NCI-H2081 treated with DMSO at 0.1 percent for 48 hours (cell line): Measurements from ENCODE around the gene NTHL1.

ENCODE experiments used
- DNase-seq: peaks from one replicate; lab custom pipeline; 2025; lab: John Stamatoyannopoulos, UW

The NTHL1 gene

DNA sequence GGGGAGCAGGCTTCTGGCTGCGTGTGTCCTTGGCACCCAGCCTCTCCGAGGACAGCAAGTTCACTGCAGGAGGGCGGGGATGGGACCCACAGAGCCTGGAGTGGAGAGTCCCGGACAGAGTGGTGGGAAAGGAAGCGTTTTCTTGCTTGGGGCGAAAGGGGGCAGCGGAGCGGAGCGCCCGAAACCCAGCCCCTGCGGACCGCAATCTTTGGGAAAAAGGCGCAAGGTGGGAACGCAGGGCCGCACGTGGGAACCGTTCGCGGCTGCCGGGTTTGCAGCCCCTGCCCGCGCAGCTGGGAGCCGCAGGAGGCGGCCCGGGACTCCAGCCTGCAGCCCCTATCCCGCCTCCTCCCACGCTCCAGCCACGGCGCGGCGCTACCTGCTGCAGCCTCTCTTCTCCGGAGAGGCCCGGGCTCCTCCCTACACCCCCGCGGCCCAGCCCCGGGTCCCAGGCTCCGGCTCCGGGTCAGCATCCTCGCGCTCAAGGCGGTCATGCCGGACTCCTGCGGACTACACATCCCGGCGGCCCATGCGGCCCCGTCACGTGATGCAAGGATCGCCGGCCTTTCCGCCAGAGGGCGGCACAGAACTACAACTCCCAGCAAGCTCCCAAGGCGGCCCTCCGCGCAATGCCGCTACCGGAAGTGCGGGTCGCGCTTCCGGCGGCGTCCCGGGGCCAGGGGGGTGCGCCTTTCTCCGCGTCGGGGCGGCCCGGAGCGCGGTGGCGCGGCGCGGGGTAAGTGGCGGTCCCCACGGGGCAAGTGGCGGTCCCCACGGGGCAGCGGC, at the start of gene NTHL1, which contains the start of gene TSC2:
Gene NTHL1, minus strand, starts transcription at position 505 of the 786 bp plus-strand sequence. Its CDS starts 11 bp downstream, at position 494.
Gene TSC2, plus strand, starts transcription at position 656 of the 786 bp plus-strand sequence. CDS start 631 bp downstream, outside the sequence.
- peak; percentile 78 for DNase-seq

DNA sequence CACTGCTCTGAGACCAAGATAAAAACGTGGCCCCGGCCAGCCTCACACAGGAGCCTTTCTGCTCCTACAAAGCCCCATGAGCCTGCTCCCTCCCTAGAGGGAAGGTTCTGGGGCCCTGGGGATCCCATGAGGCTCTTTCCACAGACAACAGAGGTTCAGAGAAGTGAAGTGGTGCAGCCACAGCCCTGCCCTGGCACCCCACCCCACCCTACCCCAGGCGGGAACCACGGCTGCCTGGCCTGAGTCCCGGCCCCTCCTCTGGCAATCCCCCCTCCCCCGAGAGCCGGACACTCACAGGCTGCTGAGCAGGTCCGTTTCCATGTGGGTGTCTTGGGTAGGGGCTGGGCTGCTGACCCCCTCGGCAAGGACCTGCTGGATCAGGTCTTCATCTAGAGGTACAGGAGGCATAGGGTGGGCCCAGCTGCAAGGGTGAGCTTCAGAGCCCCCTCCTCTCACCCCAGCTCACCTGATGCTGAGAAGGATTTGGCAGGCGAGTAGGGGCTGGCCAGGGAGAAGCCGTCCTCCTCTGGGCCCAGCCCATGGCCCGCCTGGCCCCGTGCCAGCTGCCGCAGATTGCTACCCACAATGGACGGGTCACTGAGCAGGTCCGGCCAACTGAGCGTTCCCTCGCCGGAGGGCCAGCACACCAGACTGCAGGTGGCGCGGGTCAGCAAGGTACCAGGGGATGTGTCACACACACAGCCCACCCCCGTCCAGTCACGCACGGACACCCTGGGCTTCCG, 49.4 kb upstream of the NTHL1 start:
- DNase-seq = no peak

DNA sequence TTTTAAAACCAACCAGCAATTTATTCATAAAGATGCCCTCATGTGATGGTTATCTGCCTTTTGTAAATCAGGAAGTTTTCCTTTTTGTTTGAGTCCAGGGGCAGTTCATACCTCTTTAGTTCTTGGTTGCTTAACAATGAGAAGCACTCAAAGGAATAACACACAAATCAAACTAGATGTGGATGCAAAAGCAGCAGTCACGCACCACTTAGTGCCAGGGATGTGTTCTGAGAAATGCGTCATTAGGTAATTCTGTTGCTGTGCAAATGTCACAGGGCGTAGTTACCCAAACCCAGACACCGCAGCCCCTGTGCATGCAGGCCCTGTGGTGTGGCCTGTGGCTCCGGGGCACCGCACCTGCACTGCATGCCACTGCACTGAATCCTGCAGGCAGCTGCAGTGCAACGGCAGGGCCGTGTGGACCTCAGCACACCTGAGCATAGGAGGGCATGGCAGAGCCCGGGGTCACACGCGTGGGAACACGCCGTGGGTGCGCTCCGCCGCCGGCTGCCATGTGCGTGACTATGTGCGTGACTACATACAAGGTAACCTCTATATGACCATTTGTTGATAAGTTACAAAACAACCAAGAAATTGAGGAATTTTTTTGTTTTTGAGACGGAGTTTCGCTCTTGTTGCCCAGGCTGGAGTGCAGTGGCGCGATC, 48.4 kb upstream of the NTHL1 start:
- no peak for DNase-seq

DNA sequence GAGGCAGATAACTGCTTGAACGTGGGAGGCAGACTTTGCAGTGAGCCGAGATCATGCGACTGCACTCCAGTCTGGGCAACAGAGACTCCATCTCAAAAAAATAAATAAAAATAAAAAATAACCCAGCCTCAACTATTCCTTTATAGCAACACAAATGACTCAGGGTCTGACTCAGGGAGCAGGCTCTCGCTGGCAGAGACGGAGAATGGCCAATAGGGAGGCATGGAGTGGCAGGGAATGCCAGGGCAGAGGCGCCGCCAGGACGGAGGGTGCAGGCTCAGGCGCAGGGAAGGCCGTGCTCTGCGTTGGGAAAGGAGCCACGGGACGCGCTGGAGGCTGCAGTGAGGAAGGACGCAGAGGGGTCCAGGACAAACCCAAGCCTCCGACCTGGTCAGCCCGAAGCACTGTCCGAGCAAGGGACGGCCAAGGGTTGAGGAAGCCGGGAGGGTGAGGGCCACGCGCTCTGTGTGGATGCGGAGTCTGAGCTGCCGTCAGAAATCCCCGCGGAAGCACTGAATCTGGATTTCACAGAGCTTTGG, 47.8 kb upstream of the NTHL1 start:
- DNase-seq = no peak

DNA sequence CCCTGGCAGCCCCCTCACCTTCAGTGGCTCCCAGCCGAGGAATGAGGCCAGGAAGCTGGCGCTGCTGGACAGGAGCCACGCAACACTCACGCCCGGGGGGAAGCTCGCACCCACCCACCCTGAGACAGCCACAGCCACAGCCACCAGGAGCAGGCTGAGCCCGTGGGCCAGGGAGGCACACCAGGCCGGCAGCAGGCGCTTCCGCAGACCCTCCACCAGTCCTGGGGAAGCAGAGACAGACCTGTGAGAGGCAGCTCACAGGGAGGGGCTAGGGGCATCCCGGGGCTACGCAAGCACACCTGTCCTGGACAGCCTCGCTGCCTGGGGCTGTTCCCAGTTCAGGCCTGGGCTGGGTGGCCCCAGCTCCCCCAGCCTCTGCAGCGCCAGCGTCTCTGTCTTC, 46.2 kb upstream of the NTHL1 start:
- no peak for DNase-seq

DNA sequence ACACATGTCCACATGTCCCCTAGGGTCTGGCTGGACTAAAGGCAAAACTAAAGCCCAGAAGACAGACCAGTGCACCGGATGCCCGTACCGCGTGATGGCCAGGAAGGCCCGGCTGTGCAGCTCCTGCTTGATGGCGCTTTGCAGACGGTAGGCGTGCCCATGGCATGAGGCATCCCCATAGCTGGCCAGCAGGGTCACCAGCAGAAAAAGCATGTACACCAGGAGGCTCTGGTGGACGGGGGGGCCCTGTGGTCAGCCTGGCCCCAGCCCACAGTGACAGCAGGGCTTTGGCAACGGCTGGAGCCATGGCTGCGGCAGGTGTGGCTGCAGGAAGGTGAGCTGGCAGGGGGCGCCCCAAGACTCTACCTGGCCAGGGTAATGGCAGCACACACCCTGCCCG, 45.2 kb upstream of the NTHL1 start:
- no peak for DNase-seq

DNA sequence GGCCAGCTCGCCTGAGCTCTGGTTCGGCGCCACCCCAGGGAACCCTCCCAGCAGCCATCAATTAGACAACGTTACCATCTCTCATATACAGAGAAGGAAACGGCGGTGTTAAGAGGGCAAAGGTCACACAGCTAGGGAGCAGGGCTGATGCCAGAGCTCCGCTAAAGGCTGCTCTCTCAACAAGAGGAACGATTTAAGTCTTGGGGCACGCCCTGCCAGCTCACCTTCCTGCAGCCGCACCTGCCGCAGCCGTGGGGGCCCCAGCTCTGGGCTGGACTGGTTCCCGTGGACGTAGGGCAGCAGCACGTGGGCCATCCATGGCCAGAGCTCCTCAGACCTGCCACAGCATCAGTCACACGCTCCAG, 44.6 kb upstream of the NTHL1 start:
- no peak for DNase-seq

DNA sequence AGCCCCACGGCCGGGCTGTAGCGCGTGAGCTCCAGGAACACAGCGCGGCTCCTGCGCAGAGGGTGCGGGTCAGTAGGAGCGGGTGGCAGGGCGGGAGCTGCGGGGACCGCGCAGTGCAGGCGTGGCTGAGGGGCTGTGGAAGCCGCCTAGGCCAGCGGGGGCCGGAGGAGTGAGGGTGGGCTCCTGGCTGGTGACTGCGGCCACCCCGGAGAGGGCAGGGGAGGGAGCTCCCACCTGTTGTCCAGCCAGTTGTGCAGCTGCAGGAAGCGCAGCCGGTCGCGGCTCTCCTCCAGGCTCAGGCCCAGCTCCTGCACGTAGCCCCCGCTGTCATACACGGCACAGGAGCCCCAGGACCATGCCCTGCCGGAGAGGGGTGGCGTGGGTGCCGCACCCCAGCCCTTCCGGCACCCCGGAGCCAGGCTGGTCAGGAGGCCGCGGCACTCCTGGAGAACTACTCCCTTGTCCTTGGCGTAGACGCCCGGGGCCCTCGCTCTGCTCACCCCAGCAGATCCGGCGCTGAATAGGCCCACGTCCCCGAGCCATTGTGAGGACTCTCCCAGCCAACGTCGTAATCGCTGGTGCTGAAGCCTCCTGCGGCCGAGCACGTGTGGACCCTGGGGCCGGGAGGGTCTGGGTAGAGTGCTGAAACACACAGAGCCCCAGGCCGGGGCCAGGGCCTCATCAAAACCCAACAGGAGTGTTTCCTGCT, 44.1 kb upstream of the NTHL1 start:
- DNase-seq = no peak

DNA sequence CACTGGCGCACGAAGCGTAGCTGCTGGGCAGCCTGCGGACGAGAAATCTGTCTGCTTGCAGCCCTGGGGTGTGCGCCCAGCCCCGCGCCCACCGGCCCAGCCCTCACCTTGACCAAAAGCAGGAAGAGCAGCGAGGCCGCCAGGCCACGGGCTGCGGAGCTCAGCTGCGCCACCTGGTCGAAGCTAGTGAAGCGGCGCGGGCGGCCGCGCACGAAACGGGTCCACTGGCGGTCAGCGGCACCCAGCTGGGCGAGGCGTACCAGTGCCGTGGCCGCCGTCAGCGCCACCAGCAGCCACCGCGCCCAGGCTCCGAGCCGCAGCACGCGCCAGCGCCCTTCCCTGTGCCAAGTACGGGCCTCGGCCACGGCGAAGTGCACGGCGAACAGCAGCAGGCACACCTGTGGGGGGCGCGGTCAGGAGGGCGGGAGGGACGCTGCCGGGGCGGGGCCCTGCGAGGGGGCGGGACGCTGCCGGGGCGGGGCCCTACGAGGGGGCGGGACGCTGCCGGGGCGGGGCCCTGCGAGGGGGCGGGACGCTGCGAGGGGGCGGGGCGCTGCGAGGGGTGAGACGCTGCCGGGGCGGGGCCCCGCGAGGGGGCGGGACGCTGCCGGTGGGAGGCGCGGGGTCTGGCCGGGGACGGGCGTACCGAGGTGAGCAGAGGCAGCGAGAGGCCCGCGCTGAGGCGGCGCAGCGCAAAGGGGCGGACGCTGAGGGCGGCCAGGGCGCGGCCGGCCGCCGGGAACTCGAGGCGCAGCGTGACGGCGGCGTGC, 43.3 kb upstream of the NTHL1 start:
- no peak for DNase-seq

DNA sequence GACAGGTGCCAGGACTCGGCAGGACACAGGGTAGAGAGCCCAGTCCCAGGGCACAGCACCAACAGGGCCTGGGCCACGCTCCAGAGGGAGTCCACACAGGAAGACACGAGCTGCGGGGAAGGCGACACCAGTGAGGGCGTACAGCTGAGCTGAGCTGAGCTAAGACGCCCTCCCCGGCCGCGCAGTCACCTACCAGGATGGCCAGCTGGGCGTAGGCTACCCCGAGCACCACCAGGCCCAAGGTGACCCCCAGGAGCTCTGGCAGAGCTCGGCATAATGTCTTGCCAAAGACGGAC, 42.8 kb upstream of the NTHL1 start:
- DNase-seq = no peak

DNA sequence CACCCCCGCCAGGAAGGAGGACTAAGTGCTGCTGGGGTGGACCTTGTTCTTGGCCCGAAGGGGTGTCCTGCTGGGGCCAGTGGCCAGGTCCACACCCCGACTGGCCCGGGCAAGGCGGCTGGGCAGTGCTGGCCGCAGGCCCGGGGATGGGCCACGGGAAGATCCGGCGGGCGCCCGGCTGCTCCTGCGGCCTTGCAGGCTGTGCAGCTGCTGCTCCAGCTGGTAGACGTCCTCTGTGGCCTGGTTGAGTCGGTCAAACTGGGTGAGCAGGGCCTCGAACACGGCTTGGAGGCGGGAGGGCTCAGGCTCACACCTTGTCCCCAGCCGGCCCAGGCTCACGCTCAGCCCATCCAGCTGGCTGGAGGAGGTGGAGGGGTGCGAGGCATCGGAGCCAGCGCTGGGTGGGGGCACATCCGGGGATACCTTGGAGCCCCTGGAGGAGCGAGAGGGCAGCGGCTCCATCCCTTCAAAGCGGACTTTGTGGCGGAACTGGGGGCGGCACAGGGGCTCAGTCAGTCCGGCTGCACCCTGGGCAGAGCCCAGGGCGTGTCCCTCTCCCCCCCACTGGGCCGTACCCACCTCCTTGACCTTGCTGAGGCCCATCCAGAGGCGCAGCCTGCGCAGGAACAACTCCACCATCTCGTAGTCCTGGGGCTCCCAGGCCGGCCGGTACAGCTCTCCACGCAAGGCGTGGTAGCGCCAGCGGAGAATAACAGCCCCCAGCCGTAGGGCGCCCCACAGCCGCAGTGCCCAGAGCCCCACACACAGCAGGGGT, 42.3 kb upstream of the NTHL1 start:
- DNase-seq = no peak

DNA sequence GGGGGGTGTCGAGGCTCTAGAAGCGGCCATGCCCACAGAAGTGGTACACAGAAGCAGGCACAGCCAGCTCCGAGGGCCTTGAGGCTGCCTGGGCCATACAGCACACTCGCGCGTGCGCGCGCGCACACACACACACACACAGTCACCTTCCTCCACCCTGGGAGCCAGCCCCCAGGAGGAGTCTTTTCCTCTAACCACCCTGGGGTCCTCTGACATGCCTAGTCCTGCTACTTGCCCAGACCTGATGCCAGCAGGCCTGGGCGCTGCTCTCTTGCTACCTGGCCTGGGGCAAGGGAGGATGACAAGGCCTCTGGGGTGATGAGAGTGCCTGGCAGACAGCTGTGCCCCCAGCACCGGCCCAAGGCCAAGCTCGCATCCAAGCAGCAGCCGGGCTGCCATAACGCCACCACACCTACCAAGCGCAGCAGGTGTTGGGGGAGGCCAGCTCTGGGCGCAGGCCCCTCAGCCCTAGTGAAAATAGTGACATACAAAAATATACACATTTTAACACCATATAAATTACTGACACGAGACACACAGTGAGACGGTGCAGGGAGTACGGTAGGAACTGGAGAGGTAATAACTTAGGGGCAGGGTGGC, 41.2 kb upstream of the NTHL1 start:
- DNase-seq = no peak

DNA sequence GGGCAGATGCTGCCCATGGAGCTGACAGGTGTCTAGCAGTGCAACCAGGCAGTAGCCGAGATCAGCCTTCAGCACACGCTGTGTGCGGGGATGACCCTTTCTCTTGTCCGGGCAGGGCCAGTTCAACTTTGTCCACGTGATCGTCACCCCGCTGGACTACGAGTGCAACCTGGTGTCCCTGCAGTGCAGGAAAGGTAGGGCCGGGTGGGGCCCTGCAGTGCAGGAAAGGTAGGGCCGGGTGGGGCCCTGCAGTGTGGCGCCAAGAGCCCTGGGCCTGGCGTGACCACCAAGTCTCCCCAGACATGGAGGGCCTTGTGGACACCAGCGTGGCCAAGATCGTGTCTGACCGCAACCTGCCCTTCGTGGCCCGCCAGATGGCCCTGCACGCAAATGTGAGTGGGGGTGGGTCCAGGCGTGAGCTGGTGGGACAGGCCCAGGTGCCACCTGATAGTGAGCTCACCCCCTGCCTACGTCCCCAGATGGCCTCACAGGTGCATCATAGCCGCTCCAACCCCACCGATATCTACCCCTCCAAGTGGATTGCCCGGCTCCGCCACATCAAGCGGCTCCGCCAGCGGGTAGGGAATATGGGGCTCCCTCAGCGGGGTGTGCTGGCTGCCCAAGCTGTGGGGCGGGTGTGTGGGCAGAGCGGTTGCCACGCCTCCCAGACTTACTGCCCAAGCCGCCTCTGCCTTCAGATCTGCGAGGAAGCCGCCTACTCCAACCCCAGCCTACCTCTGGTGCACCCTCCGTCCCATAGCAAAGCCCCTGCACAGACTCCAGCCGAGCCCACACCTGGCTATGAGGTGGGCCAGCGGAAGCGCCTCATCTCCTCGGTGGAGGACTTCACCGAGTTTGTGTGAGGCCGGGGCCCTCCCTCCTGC, 40.4 kb upstream of the NTHL1 start:
- DNase-seq = no peak

DNA sequence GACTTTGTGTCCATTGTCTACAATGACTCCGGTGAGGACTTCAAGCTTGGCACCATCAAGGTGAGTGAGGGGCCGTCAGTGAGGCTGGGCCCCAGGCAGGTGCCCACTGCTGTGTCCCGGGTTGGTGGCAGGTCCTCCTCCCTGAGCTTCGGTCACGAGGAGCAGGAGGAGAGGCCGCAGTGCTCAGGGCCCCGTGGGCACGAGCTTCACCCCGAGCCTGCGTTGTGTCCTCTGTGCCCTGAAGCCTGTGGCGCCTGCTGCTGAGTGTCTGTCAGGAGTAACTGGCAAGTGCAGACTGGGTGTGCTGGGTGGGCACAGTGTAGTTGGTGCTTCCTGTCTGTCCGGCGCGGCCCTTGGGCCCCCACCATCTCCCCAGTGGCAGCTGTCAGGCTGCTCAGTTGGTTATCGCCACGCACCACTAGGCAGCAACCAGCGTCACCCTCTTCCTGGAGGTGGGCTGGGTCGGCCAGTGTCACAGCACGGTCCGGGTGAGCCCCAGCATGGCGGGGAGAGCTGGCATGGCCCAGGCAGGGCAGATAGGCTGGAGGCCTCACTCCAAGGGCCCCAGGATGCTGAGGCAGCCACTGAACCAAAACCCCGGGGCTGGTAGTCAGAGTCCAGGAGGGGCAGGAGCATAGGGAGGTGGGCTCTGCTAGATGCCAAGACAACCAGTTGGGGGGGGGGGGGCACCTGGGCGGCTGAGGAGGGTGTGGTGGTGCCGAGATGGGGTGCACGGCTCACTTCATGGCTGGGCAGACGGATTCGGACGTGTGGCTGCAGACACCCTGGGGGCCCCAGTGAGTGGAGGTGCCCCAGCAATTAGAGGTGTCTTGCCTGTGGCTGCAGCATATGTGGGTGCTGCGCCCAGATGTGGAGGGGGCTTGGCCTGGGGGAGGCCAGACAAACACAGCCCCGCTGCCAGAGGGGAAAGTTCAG, 39.4 kb upstream of the NTHL1 start:
- DNase-seq = no peak

DNA sequence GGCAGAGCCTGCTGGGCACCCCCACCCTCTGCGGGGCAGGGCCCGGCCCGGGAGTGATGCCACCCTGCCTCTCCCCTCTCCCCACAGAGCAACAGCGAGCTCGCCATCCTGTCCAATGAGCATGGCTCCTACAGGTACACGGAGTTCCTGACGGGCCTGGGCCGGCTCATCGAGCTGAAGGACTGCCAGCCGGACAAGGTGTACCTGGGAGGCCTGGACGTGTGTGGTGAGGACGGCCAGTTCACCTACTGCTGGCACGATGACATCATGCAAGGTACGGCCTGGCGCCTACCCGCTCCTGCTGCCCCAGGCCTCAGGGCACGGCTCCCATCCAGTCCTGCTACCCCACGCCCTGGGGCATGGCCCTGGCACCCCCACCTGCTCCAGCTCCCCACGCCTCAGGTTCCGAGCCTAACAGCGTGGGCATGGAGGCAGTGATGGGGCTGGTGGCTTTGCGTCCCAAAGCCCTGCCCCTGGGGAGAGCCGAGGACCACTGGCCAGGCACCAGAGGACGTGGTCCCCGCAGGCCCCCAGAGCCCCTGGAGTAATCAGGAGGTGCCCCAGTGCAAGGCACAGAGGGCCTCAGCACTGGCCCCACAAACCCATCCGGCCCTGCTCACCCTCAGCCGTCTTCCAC, 38.6 kb upstream of the NTHL1 start:
- no peak for DNase-seq

DNA sequence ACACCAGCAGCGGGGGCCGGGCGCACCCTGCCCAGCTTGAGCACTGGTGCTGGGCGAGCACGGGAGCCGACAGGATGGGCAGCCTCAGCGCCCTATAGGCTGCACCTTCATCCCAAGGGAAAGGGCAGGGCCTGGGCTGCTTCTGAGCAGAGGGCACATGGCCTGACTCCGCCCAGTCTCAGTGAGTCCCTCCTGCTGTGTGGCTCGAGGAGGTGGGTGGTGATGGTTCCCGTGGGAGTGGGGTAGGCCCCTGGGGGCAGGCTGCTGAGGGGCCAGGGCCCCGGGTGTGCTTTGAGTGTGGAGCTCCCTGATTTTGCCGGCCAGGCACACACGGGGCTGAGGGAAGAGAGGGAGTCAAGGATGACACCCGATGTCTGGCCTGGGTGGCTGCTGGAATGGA, 38.0 kb upstream of the NTHL1 start:
- DNase-seq = no peak

DNA sequence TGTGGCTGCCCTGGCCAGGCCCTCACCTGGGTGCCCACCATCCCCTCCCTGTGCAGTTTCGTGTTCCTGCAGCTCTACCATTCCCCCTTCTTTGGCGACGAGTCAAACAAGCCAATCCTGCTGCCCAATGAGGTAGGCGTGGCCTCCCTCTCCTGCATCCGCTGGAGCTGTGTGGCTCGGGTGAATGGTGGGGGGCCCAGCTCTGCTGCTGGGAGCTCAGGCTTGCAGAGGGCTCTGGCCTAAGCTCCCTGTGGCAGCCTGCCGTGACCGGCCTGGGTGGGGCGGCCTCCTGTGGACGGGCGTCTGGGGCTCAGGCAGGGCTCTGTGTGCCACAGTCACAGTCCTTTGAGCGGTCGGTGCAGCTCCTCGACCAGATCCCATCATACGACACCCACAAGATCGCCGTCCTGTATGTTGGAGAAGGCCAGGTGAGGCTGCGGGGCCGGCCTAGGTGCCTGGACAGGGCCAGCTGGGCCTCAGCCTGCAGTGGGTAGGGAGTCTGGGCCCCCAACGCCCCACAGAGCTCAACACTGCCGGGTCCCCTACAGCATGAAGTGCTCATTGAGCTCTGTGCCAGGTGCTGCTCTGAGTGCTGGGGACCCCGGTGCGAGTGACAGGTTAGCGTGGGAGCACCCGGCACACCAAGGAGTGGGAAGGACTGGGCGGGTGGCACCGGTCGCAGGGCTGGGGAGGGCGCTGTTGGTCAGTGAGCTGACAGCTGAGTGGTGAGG, 37.4 kb upstream of the NTHL1 start:
- no peak for DNase-seq
